A549 (cell line): ENCODE results near the gene DUOX2.

Experiments
- BHLHE40 ChIP-seq: IDR thresholded peaks from 2 replicates; pipeline ENCODE4 v1.6.1; 2012; ENCODE audit warnings: low read depth, low read length, inconsistent platforms
- CEBPB ChIP-seq, 2 experiments: fragments of >200 bp in 1 of 2; sonication (Bioruptor Twin) in 1 of 2; formaldehyde crosslinking in 1 of 2; IDR thresholded peaks; 2 replicates each; pipeline ENCODE4 v1.6.1; 2012 to 2016
- EP300 ChIP-seq, 2 experiments: fragments of >200 bp; sonication (Bioruptor Twin); formaldehyde crosslinking; IDR thresholded peaks; 2 replicates in 1 of 2; 3 replicates in 1 of 2; pipeline ENCODE4 v1.6.1; 2016 to 2017
- ESRRA ChIP-seq: fragments of 150-350 bp; IDR thresholded peaks from 2 replicates; pipeline ENCODE4 v1.6.1; 2014; ENCODE audit warnings: mild to moderate bottlenecking, low read length, borderline replicate concordance
- GATA3 ChIP-seq: IDR thresholded peaks from 2 replicates; pipeline ENCODE4 v1.6.1; 2012; ENCODE audit warnings: borderline replicate concordance
- POLR2A ChIP-seq: IDR thresholded peaks from 2 replicates; pipeline ENCODE4 v1.6.1; 2012; ENCODE audit warnings: mild to moderate bottlenecking, low read length
- POLR2AphosphoS2 ChIP-seq: conservative IDR thresholded peaks from 2 replicates; pipeline ENCODE4 v1.6.1; 2012; ENCODE audit warnings: low read length, improper control_type of control experiment, inconsistent platforms
- SMC3 ChIP-seq: fragments of >200 bp; sonication (Bioruptor Twin); formaldehyde crosslinking; IDR thresholded peaks from 3 replicates; pipeline ENCODE4 v1.6.1; 2018; ENCODE audit warnings: inconsistent platforms
- ZFP36 ChIP-seq: fragments of 450-650 bp; IDR thresholded peaks from 2 replicates; pipeline ENCODE4 v1.6.1; 2014; ENCODE audit warnings: borderline replicate concordance; ENCODE audit not compliant: partially characterized antibody
- TF ChIP-seq, protein P1 (sequence below): fragments of >200 bp; sonication (Bioruptor Twin); formaldehyde crosslinking; IDR thresholded peaks from 3 replicates; pipeline ENCODE4 v1.5.1; 2016
- TF ChIP-seq, protein P2 (sequence below): fragments of 200-600 bp; sonication (generic); IDR thresholded peaks from 2 replicates; pipeline ENCODE4 v1.6.1; 2016; ENCODE audit warnings: antibody characterized with exemption, mild to moderate bottlenecking, moderate library complexity
- TF ChIP-seq, protein P3 (sequence below): IDR thresholded peaks from 2 replicates; pipeline ENCODE4 v1.6.1; 2012
- TF ChIP-seq, protein P4 (sequence below): IDR thresholded peaks from 2 replicates; pipeline ENCODE4 v1.6.1; 2012

DNA sequence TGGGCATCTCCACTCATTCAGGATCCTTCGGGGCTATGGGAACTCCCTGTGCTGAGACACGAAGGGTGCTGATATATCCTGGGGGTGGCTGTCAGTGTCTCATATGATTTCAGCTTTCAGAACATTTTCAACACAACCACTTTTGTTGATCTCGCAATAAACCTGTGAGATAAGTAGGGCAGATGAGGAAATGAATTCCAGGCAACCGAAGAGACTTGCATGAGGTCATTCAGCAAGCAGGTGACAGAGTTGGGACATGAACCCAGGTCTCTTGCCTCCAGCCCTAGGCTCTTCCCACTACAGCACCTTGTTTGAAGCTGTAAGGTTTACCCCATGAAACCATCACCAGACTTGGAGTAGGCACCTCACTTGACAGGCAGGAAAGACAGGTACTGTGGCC lies 32.4 kb upstream of the DUOX2 start:
- TF ChIP-seq, protein P1, sequence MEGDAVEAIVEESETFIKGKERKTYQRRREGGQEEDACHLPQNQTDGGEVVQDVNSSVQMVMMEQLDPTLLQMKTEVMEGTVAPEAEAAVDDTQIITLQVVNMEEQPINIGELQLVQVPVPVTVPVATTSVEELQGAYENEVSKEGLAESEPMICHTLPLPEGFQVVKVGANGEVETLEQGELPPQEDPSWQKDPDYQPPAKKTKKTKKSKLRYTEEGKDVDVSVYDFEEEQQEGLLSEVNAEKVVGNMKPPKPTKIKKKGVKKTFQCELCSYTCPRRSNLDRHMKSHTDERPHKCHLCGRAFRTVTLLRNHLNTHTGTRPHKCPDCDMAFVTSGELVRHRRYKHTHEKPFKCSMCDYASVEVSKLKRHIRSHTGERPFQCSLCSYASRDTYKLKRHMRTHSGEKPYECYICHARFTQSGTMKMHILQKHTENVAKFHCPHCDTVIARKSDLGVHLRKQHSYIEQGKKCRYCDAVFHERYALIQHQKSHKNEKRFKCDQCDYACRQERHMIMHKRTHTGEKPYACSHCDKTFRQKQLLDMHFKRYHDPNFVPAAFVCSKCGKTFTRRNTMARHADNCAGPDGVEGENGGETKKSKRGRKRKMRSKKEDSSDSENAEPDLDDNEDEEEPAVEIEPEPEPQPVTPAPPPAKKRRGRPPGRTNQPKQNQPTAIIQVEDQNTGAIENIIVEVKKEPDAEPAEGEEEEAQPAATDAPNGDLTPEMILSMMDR: no peak
- TF ChIP-seq BHLHE40 (no peak), CEBPB (IDR thresholded peaks at IDR 0.05) (no peak), POLR2A (no peak), SMC3 (no peak), EP300 (IDR thresholded peaks at IDR 0.05) (no peak), GATA3 (no peak), POLR2AphosphoS2 (no peak), ESRRA (no peak), ZFP36 (no peak)
- TF ChIP-seq, protein P2, sequence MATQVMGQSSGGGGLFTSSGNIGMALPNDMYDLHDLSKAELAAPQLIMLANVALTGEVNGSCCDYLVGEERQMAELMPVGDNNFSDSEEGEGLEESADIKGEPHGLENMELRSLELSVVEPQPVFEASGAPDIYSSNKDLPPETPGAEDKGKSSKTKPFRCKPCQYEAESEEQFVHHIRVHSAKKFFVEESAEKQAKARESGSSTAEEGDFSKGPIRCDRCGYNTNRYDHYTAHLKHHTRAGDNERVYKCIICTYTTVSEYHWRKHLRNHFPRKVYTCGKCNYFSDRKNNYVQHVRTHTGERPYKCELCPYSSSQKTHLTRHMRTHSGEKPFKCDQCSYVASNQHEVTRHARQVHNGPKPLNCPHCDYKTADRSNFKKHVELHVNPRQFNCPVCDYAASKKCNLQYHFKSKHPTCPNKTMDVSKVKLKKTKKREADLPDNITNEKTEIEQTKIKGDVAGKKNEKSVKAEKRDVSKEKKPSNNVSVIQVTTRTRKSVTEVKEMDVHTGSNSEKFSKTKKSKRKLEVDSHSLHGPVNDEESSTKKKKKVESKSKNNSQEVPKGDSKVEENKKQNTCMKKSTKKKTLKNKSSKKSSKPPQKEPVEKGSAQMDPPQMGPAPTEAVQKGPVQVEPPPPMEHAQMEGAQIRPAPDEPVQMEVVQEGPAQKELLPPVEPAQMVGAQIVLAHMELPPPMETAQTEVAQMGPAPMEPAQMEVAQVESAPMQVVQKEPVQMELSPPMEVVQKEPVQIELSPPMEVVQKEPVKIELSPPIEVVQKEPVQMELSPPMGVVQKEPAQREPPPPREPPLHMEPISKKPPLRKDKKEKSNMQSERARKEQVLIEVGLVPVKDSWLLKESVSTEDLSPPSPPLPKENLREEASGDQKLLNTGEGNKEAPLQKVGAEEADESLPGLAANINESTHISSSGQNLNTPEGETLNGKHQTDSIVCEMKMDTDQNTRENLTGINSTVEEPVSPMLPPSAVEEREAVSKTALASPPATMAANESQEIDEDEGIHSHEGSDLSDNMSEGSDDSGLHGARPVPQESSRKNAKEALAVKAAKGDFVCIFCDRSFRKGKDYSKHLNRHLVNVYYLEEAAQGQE: no peak
- TF ChIP-seq, protein P3, sequence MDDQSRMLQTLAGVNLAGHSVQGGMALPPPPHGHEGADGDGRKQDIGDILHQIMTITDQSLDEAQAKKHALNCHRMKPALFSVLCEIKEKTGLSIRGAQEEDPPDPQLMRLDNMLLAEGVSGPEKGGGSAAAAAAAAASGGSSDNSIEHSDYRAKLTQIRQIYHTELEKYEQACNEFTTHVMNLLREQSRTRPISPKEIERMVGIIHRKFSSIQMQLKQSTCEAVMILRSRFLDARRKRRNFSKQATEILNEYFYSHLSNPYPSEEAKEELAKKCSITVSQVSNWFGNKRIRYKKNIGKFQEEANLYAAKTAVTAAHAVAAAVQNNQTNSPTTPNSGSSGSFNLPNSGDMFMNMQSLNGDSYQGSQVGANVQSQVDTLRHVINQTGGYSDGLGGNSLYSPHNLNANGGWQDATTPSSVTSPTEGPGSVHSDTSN: no peak
- TF ChIP-seq, protein P4, sequence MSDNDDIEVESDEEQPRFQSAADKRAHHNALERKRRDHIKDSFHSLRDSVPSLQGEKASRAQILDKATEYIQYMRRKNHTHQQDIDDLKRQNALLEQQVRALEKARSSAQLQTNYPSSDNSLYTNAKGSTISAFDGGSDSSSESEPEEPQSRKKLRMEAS: no peak
